HG03064 (cell line): Measurements from ENCODE around the gene PHB1.
A peak's percentile ranks its signal among the peaks of the same experiment; 100 is the strongest.
"Not testable (repeated sequence)": the region's sequence is repeated elsewhere in the genome, so short reads cannot be mapped to it uniquely, and the experiment has no call there.

Source experiments
- ATAC-seq: cut with Tn5 transposase; IDR thresholded peaks from one replicate; pipeline ENCODE4 v1.9.1; 2021; ENCODE audit warnings: low read depth; ENCODE audit not compliant: unreplicated experiment

PHB1 gene

GRCh38 chr17:49381793-49382192, 32.9 kb downstream of the PHB1 start:
- no peak for ATAC-seq

GRCh38 chr17:49381033-49381432, 33.6 kb downstream of the PHB1 start:
- no peak for ATAC-seq

DNA sequence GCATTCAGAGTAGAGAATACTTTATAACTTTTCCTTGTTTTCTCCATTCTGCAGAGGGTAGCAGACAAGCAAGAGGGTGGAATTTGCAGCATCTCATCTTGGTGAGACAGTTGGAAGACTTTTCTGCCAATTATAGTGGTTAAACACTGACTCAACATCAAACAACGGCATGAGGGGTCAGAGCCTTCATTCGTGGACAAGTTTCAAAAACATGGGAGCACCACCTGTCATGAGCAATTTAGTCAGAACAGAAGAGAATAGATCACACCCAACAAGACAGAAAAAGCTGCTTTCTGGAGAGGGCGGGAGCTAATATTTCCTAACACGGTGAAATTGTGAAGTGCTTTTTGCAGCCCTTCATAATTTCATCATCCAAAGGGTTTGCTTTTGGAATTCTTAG, 34.8 kb downstream of the PHB1 start:
- no peak for ATAC-seq

- ATAC-seq, result no peak
These were observed 36.4 kb downstream of the PHB1 start for GRCh38 chr17:49378311-49378710.

DNA sequence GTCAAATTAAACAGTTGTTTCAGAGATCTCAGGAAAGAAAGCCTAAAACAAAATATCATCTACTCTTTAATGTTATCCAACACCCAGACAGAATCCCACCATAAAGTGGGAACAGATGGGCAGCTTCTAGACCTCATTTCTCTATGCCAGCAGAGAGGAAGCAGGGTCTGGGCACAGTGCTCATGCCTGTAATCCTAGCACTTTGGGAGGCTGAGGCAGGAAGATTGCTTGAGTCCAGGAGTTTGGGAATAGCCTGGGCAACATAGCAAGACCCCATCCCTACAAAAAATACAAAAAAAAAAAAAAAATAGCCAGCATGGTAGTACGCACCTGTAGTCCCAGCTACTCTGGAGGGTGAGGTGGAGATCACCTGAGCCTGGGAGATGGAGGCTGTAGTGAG, 39.1 kb downstream of the PHB1 start:
- no peak for ATAC-seq

- no peak for ATAC-seq
These were observed 41.6 kb downstream of the PHB1 start for GRCh38 chr17:49373115-49373514.

DNA sequence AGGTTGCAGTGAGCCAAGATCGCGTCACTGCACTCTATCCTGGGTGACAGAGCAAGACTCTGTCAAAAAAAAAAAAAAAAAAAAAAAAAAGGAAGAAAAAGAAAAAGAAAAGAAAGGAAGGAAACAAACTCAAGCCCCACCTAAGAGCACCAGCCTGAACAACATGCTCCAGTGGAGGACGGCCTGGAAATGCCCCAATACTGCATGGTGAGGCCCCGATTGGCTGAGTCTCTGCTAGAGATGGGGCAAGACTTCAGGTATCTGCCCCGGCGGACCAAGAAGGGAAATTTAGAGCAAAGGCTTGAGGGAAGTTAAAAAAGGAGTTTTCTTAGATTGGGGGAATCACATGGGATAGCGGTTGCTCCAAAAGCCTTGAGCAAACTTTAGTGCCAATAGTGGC, 42.3 kb downstream of the PHB1 start:
- ATAC-seq, result no peak

- no peak for ATAC-seq
These were observed 43.5 kb downstream of the PHB1 start for GRCh38 chr17:49370971-49371834.

GRCh38 chr17:49369760-49370159, 44.9 kb downstream of the PHB1 start:
- ATAC-seq, result no peak

GRCh38 chr17:49369089-49369488, 45.6 kb downstream of the PHB1 start:
- no peak for ATAC-seq

- no peak for ATAC-seq
These were observed 49.0 kb downstream of the PHB1 start for GRCh38 chr17:49365667-49366066.

GRCh38 chr17:49365126-49365525, 49.6 kb downstream of the PHB1 start:
- ATAC-seq, result not testable (repeated sequence)

DNA sequence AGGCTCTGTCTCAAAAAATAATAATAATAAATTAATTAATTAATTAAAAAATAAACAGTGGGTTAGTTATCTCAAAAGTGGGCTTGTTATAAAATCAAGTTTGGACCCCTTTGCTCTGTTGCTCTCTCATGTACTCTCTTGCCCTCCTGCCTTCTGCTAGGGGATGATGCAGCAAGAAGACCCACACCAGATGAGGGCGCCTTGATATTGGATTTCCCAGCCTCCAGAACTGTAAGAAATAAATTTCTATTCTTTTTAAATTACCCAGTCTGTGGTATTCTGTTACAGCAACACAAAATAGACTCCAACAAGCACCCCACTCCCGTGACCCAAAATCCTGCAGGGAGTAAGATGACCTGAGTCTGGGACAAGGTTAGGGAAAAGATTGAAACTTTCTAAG, 50.6 kb downstream of the PHB1 start:
- no peak for ATAC-seq

DNA sequence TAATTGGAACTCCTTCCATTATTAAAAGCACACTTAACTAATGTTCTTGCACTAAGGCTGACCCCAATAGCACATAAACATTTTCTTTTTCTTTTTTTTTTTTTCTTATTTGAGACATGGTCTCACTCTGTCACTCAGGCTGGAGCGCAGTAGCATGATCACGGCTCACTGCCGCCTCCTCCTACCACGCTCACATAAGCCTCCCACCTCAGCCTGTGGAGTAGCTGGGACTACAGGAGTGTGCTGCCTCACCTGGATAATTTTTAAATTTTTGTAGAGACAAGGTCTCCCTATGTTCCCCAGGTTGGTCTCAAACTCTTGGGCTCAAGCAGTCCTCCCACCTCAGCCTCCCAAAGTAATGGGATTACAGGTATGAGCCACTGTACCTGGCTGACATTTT, 51.4 kb downstream of the PHB1 start:
- no peak for ATAC-seq

GRCh38 chr17:49362723-49363117, 52.0 kb downstream of the PHB1 start:
- no peak for ATAC-seq

- peak; percentile 47 for ATAC-seq
These were observed 52.6 kb downstream of the PHB1 start, which contains the start of gene ZNF652 for GRCh38 chr17:49361902-49362722. Gene ZNF652 (minus strand): TSS chr17:49362250. CDS start chr17:49317725, 44,525 bp downstream.

DNA sequence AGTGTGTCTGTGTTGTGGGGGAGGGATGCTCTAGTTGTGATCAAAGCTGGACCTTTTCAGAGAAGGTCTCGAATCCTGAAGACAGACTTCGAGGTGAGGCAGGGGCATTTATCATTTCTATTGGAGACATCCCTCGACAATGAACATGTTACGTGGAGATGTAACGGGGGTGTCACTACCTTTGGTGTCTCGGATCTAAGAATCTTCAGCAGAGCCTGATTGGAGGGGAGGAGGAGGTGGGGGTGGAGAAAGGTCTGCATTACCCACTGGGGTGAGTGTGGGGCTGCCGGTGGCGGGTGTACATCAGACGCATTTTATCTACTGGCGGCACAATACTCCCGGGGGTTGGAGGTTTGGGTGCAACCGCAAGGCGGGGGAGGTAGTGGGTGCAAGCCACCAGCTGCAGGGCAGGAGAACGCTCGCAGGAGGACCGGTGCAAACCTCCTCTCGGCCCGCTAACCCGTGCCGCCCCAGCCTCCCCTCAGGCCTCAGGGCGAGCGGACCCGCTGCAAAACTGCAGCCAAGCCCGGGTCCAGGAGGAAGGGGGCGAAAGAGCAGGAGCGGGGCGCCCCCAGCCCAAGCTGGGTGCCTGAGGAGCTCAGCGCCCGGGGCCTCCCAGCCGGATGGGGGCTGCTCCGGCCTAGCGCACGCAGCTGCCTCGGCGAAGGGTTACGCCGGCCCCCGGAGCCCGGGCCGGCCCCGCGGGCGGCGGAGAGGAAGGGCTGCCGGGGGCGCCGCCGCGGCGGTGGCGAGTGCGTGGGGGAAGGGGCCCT, 53.4 kb downstream of the PHB1 start:
- ATAC-seq, result peak; percentile 16

- ATAC-seq, result no peak
These were observed 53.9 kb downstream of the PHB1 start for GRCh38 chr17:49360796-49361128.

- no peak for ATAC-seq
These were observed 54.5 kb downstream of the PHB1 start for GRCh38 chr17:49359990-49360795.

DNA sequence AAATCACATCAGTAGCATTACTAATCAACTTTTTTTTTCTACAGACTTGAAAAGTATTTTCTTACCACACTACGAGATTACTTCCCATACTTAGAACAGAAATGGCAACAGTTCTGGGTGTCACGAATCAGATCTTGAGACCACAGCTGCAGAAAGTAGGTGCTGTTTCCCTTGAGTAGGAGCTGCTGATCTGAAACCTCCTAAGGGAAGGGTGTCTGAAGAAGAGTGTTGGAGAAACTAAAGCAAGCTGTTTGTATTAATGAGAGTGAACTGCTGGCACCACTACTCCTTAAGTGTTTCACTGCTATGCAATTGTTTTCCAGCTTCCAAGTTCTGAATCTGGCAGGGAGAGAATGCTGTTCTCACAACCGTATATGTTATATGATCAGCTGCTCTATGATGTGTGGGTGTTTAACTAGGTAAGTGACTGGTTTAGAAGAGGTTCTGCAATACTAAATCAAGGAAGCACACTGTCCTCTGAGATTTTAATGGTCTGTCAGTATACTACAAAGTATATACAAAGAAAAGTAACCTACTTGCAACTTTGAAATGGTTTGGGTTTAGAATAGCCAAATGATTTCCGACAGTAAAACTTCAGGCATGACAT, 55.9 kb downstream of the PHB1 start:
- ATAC-seq, result no peak
